Measurements from ENCODE around the gene LHFPL2. TPM values are rescaled to one million over a fixed set of nuclear protein-coding genes. Genes with fewer than 3 reads are reported as not detected.

LHFPL2 gene
- total and polyA plus RNA-seq, 2 experiments from 2014 or later = 96.6 to 126 TPM

- Histone ChIP-seq H3K9me3 (ENCODE audit: low read depth) (no peaks in the 10 kb centered on the region), H3K36me3 (peaks cover 40% of the 10 kb centered on the region), H3K4me3 (no peak overlapping the region), H3K27me3 (no peaks in the 10 kb centered on the region), H3K4me1 (ENCODE audit: low read depth) (peaks cover 9% of the 10 kb centered on the region), H3K27ac (peak overlapping the region; percentile 72)
- TF ChIP-seq, protein P1, sequence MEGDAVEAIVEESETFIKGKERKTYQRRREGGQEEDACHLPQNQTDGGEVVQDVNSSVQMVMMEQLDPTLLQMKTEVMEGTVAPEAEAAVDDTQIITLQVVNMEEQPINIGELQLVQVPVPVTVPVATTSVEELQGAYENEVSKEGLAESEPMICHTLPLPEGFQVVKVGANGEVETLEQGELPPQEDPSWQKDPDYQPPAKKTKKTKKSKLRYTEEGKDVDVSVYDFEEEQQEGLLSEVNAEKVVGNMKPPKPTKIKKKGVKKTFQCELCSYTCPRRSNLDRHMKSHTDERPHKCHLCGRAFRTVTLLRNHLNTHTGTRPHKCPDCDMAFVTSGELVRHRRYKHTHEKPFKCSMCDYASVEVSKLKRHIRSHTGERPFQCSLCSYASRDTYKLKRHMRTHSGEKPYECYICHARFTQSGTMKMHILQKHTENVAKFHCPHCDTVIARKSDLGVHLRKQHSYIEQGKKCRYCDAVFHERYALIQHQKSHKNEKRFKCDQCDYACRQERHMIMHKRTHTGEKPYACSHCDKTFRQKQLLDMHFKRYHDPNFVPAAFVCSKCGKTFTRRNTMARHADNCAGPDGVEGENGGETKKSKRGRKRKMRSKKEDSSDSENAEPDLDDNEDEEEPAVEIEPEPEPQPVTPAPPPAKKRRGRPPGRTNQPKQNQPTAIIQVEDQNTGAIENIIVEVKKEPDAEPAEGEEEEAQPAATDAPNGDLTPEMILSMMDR (IDR thresholded peaks at IDR 0.05; ENCODE audit: low read depth, low read length) = no peak
- no peak for DNase-seq (ENCODE audit: low read depth in 1 of 2, low spot score in 1 of 2)
Observed at GRCh38 chr5:78487846-78488245, 160.7 kb downstream of the LHFPL2 start.

GRCh38 chr5:78486218-78486617 lies 162.4 kb downstream of the LHFPL2 start:
- DNase-seq (ENCODE audit: low read depth in 1 of 2, low spot score in 1 of 2) = no peak
- H3K27ac ChIP-seq = peak overlapping the region; percentile 72
- peaks cover 43% of the 10 kb centered on the region for H3K36me3 ChIP-seq
- H3K27me3 ChIP-seq = no peaks in the 10 kb centered on the region
- H3K4me3 ChIP-seq = no peak overlapping the region
- no peaks in the 10 kb centered on the region for H3K9me3 ChIP-seq (ENCODE audit: low read depth)
- H3K4me1 ChIP-seq (ENCODE audit: low read depth) = peaks cover 6% of the 10 kb centered on the region
- TF ChIP-seq, protein P1 (IDR thresholded peaks at IDR 0.05; ENCODE audit: low read depth, low read length) = no peak

DNA sequence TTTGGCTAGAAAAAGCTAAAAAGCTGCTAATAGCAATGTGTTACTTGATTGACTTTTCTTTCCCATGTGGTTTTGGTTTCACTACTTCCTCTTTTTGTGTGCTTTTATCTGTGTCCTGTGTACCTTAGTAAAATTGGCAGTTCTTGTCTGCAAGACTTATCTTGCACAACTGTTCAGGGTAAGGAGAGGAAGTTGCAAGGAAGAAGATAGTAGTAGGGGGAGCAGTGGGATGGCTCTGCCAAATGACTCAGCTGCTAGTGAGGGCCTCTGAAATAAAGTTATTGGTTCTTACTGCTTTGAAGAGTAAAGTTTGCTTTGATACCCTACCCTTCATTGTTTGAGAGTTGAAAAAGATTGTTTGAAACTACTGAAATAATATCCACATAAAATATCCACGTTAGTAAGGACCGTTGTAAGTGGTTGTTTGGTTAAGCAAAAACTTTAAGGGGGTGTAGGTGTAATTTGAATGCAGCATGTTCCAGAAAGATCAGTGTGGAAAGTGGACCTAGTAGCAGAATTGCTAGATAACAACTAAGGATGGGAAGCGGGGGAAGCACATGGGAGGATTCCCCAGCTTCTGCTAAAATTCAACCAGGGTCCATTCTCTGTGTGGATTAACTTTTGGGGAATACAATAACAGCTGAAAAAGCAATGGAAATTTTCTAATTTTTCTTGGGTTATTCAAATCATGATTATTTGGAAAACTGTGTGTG lies 164.6 kb downstream of the LHFPL2 start:
- TF ChIP-seq, protein P1 (IDR thresholded peaks at IDR 0.05; ENCODE audit: low read depth, low read length) = no peak
- Histone ChIP-seq H3K9me3 (ENCODE audit: low read depth) (no peaks in the 10 kb centered on the region), H3K36me3 (peaks cover 39% of the 10 kb centered on the region), H3K27me3 (no peaks in the 10 kb centered on the region), H3K27ac (peak overlapping the region; percentile 72), H3K4me3 (no peak overlapping the region), H3K4me1 (ENCODE audit: low read depth) (peaks cover 6% of the 10 kb centered on the region)
- DNase-seq (ENCODE audit: low read depth in 1 of 2, low spot score in 1 of 2) = peak in 1 of 2 donors; percentile 83

DNA sequence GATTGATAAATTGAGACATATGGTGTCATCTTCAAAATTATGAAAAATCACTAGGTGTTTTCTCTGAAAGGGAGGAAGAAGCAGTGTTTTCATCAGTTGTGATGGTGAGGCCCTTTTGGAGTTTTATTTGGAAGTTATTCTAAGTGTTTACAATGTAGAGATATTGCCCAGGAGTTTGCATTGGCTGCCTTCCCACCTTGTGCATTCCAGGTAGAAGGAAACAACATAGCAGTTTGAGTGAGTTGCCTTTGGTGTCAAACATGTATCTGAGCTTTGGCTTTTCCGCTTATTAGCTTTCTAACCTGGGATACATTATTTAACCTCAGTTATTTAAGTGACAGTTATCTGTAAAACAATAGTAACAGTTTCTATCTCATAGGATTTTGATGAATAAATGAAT lies 165.6 kb downstream of the LHFPL2 start:
- Histone ChIP-seq H3K4me1 (ENCODE audit: low read depth) (peaks cover 6% of the 10 kb centered on the region), H3K9me3 (ENCODE audit: low read depth) (no peaks in the 10 kb centered on the region), H3K4me3 (no peak overlapping the region), H3K27me3 (no peaks in the 10 kb centered on the region), H3K27ac (peak overlapping the region; percentile 72), H3K36me3 (peaks cover 30% of the 10 kb centered on the region)
- TF ChIP-seq, protein P1 (IDR thresholded peaks at IDR 0.05; ENCODE audit: low read depth, low read length) = no peak
- DNase-seq (ENCODE audit: low read depth in 1 of 2, low spot score in 1 of 2) = no peak

GRCh38 chr5:78476795-78477194 lies 171.8 kb downstream of the LHFPL2 start:
- Histone ChIP-seq H3K9me3 (ENCODE audit: low read depth) (no peaks in the 10 kb centered on the region), H3K27ac (no peak overlapping the region), H3K4me1 (ENCODE audit: low read depth) (peaks cover 14% of the 10 kb centered on the region), H3K27me3 (no peaks in the 10 kb centered on the region), H3K4me3 (no peak overlapping the region), H3K36me3 (peaks cover under 1% of the 10 kb centered on the region)
- no peak for DNase-seq (ENCODE audit: low read depth in 1 of 2, low spot score in 1 of 2)
- TF ChIP-seq, protein P1 (IDR thresholded peaks at IDR 0.05; ENCODE audit: low read depth, low read length) = no peak
